Astrocyte (in vitro differentiated cells and primary cell): ENCODE data around the gene NUTF2. TPM values are rescaled to one million over a fixed set of nuclear protein-coding genes. Genes with fewer than 3 reads are reported as not detected.

Source experiments
- DNase-seq: peaks from one replicate; pipeline ENCODE4 v3.0.0-alpha.2; 2010; ENCODE audit warnings: low read depth
- FAIRE-seq: peaks from 2 replicates; lab custom pipeline; 2011; peaks lifted over from hg19 to GRCh38; lab: Jason Lieb, UNC
- H2AFZ ChIP-seq: 2 replicates; pipeline ENCODE4 v1.6.0; 2012; ENCODE audit warnings: low read depth, low read length, inconsistent platforms
- H3K27ac ChIP-seq: 2 replicates; pipeline ENCODE4 v1.5.1; 2011; ENCODE audit warnings: low read depth, low read length, inconsistent platforms
- H3K27me3 ChIP-seq: 2 replicates; pipeline ENCODE4 v1.6.0; 2011; ENCODE audit warnings: low read length, inconsistent platforms; ENCODE audit not compliant: insufficient read depth
- H3K36me3 ChIP-seq: 2 replicates; pipeline ENCODE4 v1.5.1; 2011; ENCODE audit warnings: low read length, inconsistent platforms; ENCODE audit not compliant: insufficient read depth
- H3K4me1 ChIP-seq: 2 replicates; pipeline ENCODE4 v1.5.1; 2011; ENCODE audit warnings: low read length, inconsistent platforms; ENCODE audit not compliant: insufficient read depth
- H3K4me2 ChIP-seq: 2 replicates; pipeline ENCODE4 v1.6.0; 2012; ENCODE audit warnings: low read length, inconsistent platforms
- H3K4me3 ChIP-seq: 2 replicates; pipeline ENCODE4 v1.5.1; 2011; ENCODE audit warnings: low read depth, mild to moderate bottlenecking, low read length, inconsistent platforms; ENCODE audit not compliant: insufficient read depth
- H3K79me2 ChIP-seq: 2 replicates; pipeline ENCODE4 v1.6.0; 2012; ENCODE audit warnings: mild to moderate bottlenecking, low read length, inconsistent platforms; ENCODE audit not compliant: insufficient read depth
- H3K9ac ChIP-seq: 2 replicates; pipeline ENCODE4 v1.6.0; 2012; ENCODE audit warnings: mild to moderate bottlenecking, low read length, inconsistent platforms
- H3K9me3 ChIP-seq: 2 replicates; pipeline ENCODE4 v1.5.1; 2012; ENCODE audit warnings: low read depth, mild to moderate bottlenecking, low read length, inconsistent platforms; ENCODE audit not compliant: insufficient read depth
- H4K20me1 ChIP-seq: 2 replicates; pipeline ENCODE4 v1.6.0; 2012; ENCODE audit warnings: low read length, inconsistent platforms; ENCODE audit not compliant: insufficient read depth
- H3K27ac Mint-ChIP-seq: one replicate; pipeline ENCODE4 v1.8.0; 2021; ENCODE audit warnings: mild to moderate bottlenecking, mixed read lengths; ENCODE audit not compliant: unreplicated experiment
- H3K27me3 Mint-ChIP-seq: one replicate; pipeline ENCODE4 v1.8.0; 2021; ENCODE audit warnings: low read depth, mixed read lengths; ENCODE audit not compliant: unreplicated experiment
- H3K36me3 Mint-ChIP-seq: one replicate; pipeline ENCODE4 v1.8.0; 2021; ENCODE audit warnings: low read depth, mixed read lengths; ENCODE audit not compliant: unreplicated experiment
- H3K4me1 Mint-ChIP-seq: one replicate; pipeline ENCODE4 v1.8.0; 2021; ENCODE audit warnings: low read depth, mixed read lengths; ENCODE audit not compliant: unreplicated experiment
- H3K4me3 Mint-ChIP-seq: one replicate; pipeline ENCODE4 v1.8.0; 2021; ENCODE audit warnings: mild to moderate bottlenecking, moderate library complexity, mixed read lengths; ENCODE audit not compliant: unreplicated experiment
- H3K9me3 Mint-ChIP-seq: one replicate; pipeline ENCODE4 v1.8.0; 2021; ENCODE audit warnings: mild to moderate bottlenecking, mixed read lengths; ENCODE audit not compliant: unreplicated experiment
- CTCF ChIP-seq: IDR thresholded peaks from 2 replicates; pipeline ENCODE4 v1.5.1; 2011; ENCODE audit warnings: low read depth, mild to moderate bottlenecking, inconsistent platforms, low read length, moderate library complexity; ENCODE audit not compliant: insufficient read depth
- EZH2 ChIP-seq: IDR thresholded peaks from 2 replicates; pipeline ENCODE4 v1.6.1; 2012; ENCODE audit warnings: mild to moderate bottlenecking, low read length, inconsistent platforms; ENCODE audit not compliant: insufficient read depth
- total RNA-seq: library from RNA; stranded (reverse); gene quantifications from 2 replicates; pipeline ENCODE4 v1.2.1, GENCODE V29; 2021

The NUTF2 gene
- total RNA-seq, 1 donor from 2014 or later, result 224 TPM

- H3K4me3 Mint-ChIP-seq, result no peak overlapping the region
- H3K9me3 Mint-ChIP-seq, result no peaks in the 10 kb centered on the region
- no peaks in the 10 kb centered on the region for H3K27me3 ChIP-seq
- DNase-seq (no peak), FAIRE-seq (no peak)
- H3K36me3 Mint-ChIP-seq, result peaks cover 10% of the 10 kb centered on the region
- no peak overlapping the region for H3K9ac ChIP-seq
- no peak overlapping the region for H3K27ac ChIP-seq
- H3K27ac Mint-ChIP-seq, result no peak overlapping the region
- no peaks in the 10 kb centered on the region for H3K4me1 ChIP-seq
- H3K4me3 ChIP-seq, result no peak overlapping the region
- H3K36me3 ChIP-seq, result no peaks in the 10 kb centered on the region
- no peak overlapping the region for H2AFZ ChIP-seq
- peaks cover 32% of the 10 kb centered on the region for H3K79me2 ChIP-seq
- H3K27me3 Mint-ChIP-seq, result no peaks in the 10 kb centered on the region
- H4K20me1 ChIP-seq, result peaks cover 29% of the 10 kb centered on the region
- no peaks in the 10 kb centered on the region for H3K9me3 ChIP-seq
- H3K4me2 ChIP-seq, result no peak overlapping the region
- TF ChIP-seq CTCF, result no peak
- no peak for TF ChIP-seq EZH2
- H3K4me1 Mint-ChIP-seq, result peaks cover 17% of the 10 kb centered on the region
Observed at GRCh38 chr16:67902831-67903230, 56.1 kb downstream of the NUTF2 start.

- H2AFZ ChIP-seq, result no peak overlapping the region
- H3K4me2 ChIP-seq, result no peak overlapping the region
- H3K79me2 ChIP-seq, result peaks cover 3% of the 10 kb centered on the region
- H3K27ac ChIP-seq, result no peak overlapping the region
- H3K36me3 ChIP-seq, result no peaks in the 10 kb centered on the region
- no peak for TF ChIP-seq EZH2
- no peak for TF ChIP-seq CTCF
- no peak overlapping the region for H3K4me3 ChIP-seq
- H3K9me3 ChIP-seq, result no peaks in the 10 kb centered on the region
- H3K27me3 Mint-ChIP-seq, result no peaks in the 10 kb centered on the region
- peaks cover 10% of the 10 kb centered on the region for H3K4me1 Mint-ChIP-seq
- peak overlapping the region; percentile 24 for H3K27ac Mint-ChIP-seq
- H3K36me3 Mint-ChIP-seq, result peaks cover 17% of the 10 kb centered on the region
- H3K9ac ChIP-seq, result no peak overlapping the region
- H3K4me1 ChIP-seq, result no peaks in the 10 kb centered on the region
- FAIRE-seq, result no peak
- no peak for DNase-seq
- no peak overlapping the region for H3K4me3 Mint-ChIP-seq
- no peaks in the 10 kb centered on the region for H3K9me3 Mint-ChIP-seq
- H3K27me3 ChIP-seq, result no peaks in the 10 kb centered on the region
- H4K20me1 ChIP-seq, result peaks cover 20% of the 10 kb centered on the region
Observed at GRCh38 chr16:67907397-67908180, 60.9 kb downstream of the NUTF2 start.
